CD8-positive, alpha-beta memory T cell (primary cell): Measurements from ENCODE around the gene SPOCK1. TPM values are rescaled to one million over a fixed set of nuclear protein-coding genes. Genes with fewer than 3 reads are reported as not detected.

ENCODE experiments used
- CTCF ChIA-PET: fragments of 350-600 bp; sonication (Branson Sonifier 250); formaldehyde crosslinking; loops from one replicate; lab custom pipeline; 2021; ENCODE audit warnings: antibody characterized with exemption; lab: Charles Lee
- POLR2A ChIA-PET: fragments of 350-600 bp; sonication (Branson Sonifier 250); formaldehyde crosslinking; loops from one replicate; lab custom pipeline; 2021; ENCODE audit warnings: antibody characterized with exemption; lab: Charles Lee
- DNase-seq, 5 donors: peaks; one replicate each; pipeline versions ENCODE4 v3.0.0 to v3.0.0-alpha.2; 2020 to 2022; ENCODE audit warnings: mixed read lengths in 1 of 5
- H3K27ac ChIP-seq: one replicate; pipeline ENCODE4 v1.7.0; 2013; ENCODE audit warnings: low read depth, mild to moderate bottlenecking, low read length, moderate library complexity
- H3K27me3 ChIP-seq: 2 replicates; pipeline ENCODE4 v1.7.0; 2013; ENCODE audit warnings: low read length, mild to moderate bottlenecking; ENCODE audit not compliant: insufficient read depth, poor library complexity, severe bottlenecking
- H3K36me3 ChIP-seq: 2 replicates; pipeline ENCODE4 v1.7.0; 2013; ENCODE audit warnings: mild to moderate bottlenecking, low read length, moderate library complexity; ENCODE audit not compliant: insufficient read depth
- H3K4me1 ChIP-seq: 2 replicates; pipeline ENCODE4 v1.7.0; 2013; ENCODE audit warnings: mild to moderate bottlenecking, low read length, moderate library complexity; ENCODE audit not compliant: insufficient read depth
- H3K4me3 ChIP-seq: 2 replicates; pipeline ENCODE4 v1.7.0; 2013; ENCODE audit warnings: mild to moderate bottlenecking, low read length
- H3K9me3 ChIP-seq: 2 replicates; pipeline ENCODE4 v1.7.0; 2013; ENCODE audit warnings: mild to moderate bottlenecking, low read length
- H3K27ac Mint-ChIP-seq, 8 donors: one replicate each; pipeline ENCODE4 v1.8.0; 2020 to 2021; ENCODE audit warnings: mixed read lengths in 8 of 8, mild to moderate bottlenecking in 6 of 8, inconsistent platforms in 3 of 8, moderate library complexity in 3 of 8
- H3K27me3 Mint-ChIP-seq, 2 donors: one replicate each; pipeline ENCODE4 v1.8.0; 2020 to 2021; ENCODE audit warnings: mixed read lengths in 2 of 2, mild to moderate bottlenecking in 1 of 2, moderate library complexity in 1 of 2
- H3K36me3 Mint-ChIP-seq, 3 donors: one replicate each; pipeline ENCODE4 v1.8.0; 2020 to 2021; ENCODE audit warnings: mixed read lengths in 3 of 3, inconsistent platforms in 1 of 3, mild to moderate bottlenecking in 1 of 3
- H3K4me1 Mint-ChIP-seq, 3 donors: one replicate each; pipeline ENCODE4 v1.8.0; 2020 to 2021; ENCODE audit warnings: mixed read lengths in 3 of 3, inconsistent platforms in 1 of 3, mild to moderate bottlenecking in 1 of 3
- H3K4me3 Mint-ChIP-seq, 7 donors: one replicate each; pipeline ENCODE4 v1.8.0; 2020 to 2021; ENCODE audit warnings: mixed read lengths in 7 of 7, mild to moderate bottlenecking in 6 of 7, moderate library complexity in 4 of 7, inconsistent platforms in 2 of 7
- H3K9me3 Mint-ChIP-seq, 5 donors: one replicate each; pipeline ENCODE4 v1.8.0; 2020 to 2022; ENCODE audit warnings: mixed read lengths in 5 of 5, mild to moderate bottlenecking in 3 of 5, moderate library complexity in 2 of 5, inconsistent platforms in 1 of 5
- polyA plus RNA-seq: library from polyadenylated mRNA; unstranded; fragments of 300-500 nt; fragmentation: Illumina TruSeq; gene quantifications from one replicate; pipeline ENCODE4 v1.2.3, GENCODE V29; 2021
- total RNA-seq, 2 experiments: library from RNA; stranded (reverse); gene quantifications; one replicate each; pipeline ENCODE4 v1.2.3, GENCODE V29; 2021

The SPOCK1 gene
- total and polyA plus RNA-seq, 3 experiments from 2014 or later, result not detected

DNA sequence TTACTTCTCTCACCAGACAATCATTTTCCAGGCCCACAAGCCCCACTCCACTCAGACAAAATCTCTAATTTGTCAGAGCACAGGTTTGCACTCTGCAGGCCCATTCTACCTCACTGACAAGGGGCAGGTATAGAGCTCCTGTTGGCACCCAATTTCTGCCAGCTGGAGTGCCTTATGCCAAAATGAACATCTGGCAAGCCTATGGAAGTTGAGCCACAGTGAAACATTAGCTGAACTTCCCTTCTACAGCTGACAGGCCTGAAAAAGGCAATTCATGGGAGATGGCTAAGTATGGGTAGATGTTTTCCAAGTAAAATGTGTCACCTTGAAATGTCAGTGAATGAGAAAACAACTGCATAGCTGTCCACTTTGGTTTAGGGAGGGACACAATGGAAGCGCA lies 87.0 kb downstream of the SPOCK1 start:
- no peaks in the 10 kb centered on the region for H3K36me3 ChIP-seq
- H3K9me3 ChIP-seq, result no peaks in the 10 kb centered on the region
- CTCF ChIA-PET, result no interaction called here
- no peak for DNase-seq
- no peaks in the 10 kb centered on the region for H3K4me1 ChIP-seq
- H3K27ac ChIP-seq, result no peak overlapping the region
- Mint-ChIP-seq H3K27me3 (peaks cover 0 to 4% of the 10 kb centered on the region in 2 donors), H3K4me1 (no peaks in the 10 kb centered on the region), H3K9me3 (peaks cover 0 to 13% (median 4%) of the 10 kb centered on the region in 5 donors), H3K36me3 (no peaks in the 10 kb centered on the region), H3K4me3 (no peak overlapping the region), H3K27ac (no peak overlapping the region)
- POLR2A ChIA-PET, result no interaction called here
- H3K4me3 ChIP-seq, result no peak overlapping the region
- no peaks in the 10 kb centered on the region for H3K27me3 ChIP-seq

DNA sequence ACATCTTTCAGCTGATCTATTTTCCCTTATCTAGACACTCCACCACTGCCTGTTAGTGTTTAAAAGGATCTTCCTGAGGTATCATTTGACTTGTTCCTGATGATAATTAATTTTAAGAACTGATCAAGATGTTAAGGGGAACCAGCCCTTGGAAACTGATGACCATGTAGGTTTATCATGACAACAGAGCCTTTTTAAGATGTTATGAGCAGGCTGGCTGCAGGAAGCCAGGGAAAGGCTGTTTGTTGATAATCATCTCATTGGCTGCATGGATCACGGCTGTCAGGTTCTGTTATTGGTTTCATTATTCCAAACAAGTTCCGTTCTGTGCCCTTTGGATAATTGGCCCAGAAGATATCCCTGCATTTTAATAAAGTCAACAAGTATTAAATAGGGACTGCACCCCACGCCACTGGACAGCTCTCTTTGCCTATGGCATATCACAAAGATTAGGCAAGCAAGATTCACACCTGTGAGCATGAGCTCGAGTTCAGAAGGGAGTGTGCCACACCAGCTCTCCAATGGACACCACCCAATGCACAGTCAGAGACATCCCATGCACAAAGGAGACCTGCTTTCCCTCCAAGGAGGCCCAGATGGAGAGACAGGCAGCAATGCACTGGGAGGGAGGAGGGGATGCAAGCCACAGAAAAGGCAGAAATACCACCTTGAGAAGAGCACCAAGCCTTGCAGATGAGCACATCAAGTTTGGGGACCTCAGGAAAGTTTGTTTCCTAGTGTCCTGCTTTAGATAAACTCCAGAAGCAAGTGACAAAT lies 88.7 kb downstream of the SPOCK1 start:
- peaks cover under 1 to 4% of the 10 kb centered on the region in 2 donors for H3K27me3 Mint-ChIP-seq
- DNase-seq, result no peak
- no peaks in the 10 kb centered on the region for H3K36me3 ChIP-seq
- H3K4me1 Mint-ChIP-seq, result no peaks in the 10 kb centered on the region
- CTCF ChIA-PET, result no interaction called here
- H3K27ac ChIP-seq, result no peak overlapping the region
- no peaks in the 10 kb centered on the region for H3K4me1 ChIP-seq
- H3K4me3 ChIP-seq, result no peak overlapping the region
- H3K27me3 ChIP-seq, result no peaks in the 10 kb centered on the region
- no peaks in the 10 kb centered on the region for H3K36me3 Mint-ChIP-seq
- no peaks in the 10 kb centered on the region for H3K9me3 ChIP-seq
- no peak overlapping the region for H3K27ac Mint-ChIP-seq
- H3K4me3 Mint-ChIP-seq, result peak overlapping the region in 1 of 7 donors; percentile 20
- peaks cover 0 to 2% (median 0%) of the 10 kb centered on the region in 5 donors for H3K9me3 Mint-ChIP-seq
- POLR2A ChIA-PET, result no interaction called here

DNA sequence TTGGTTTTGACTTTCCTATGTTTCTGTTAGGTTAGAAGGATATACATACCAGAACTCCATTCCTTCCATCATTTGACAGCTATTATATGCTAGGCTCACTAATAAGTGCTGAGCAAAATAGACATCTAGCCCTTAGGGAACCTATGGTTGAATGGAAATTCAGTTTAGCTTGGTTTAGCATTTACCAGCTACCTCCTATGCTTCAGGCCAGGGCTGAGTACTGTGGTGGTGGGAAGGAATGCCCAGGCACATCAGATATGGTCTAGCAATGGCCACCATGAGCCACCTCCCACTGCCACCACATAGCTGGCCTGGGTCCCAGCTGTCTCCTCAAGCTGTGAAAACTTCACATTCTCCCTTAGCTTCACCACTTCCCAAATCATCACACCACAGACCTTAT lies 89.4 kb downstream of the SPOCK1 start:
- ChIA-PET CTCF (no interaction called here), POLR2A (no interaction called here)
- no peak for DNase-seq
- no peaks in the 10 kb centered on the region for H3K36me3 Mint-ChIP-seq
- no peaks in the 10 kb centered on the region for H3K9me3 Mint-ChIP-seq
- no peak overlapping the region for H3K4me3 Mint-ChIP-seq
- no peak overlapping the region for H3K27ac Mint-ChIP-seq
- peaks cover 4% of the 10 kb centered on the region in 2 donors for H3K27me3 Mint-ChIP-seq
- Histone ChIP-seq H3K4me3 (no peak overlapping the region), H3K4me1 (no peaks in the 10 kb centered on the region), H3K9me3 (no peaks in the 10 kb centered on the region), H3K27me3 (no peaks in the 10 kb centered on the region), H3K36me3 (no peaks in the 10 kb centered on the region), H3K27ac (no peak overlapping the region)
- H3K4me1 Mint-ChIP-seq, result no peaks in the 10 kb centered on the region

DNA sequence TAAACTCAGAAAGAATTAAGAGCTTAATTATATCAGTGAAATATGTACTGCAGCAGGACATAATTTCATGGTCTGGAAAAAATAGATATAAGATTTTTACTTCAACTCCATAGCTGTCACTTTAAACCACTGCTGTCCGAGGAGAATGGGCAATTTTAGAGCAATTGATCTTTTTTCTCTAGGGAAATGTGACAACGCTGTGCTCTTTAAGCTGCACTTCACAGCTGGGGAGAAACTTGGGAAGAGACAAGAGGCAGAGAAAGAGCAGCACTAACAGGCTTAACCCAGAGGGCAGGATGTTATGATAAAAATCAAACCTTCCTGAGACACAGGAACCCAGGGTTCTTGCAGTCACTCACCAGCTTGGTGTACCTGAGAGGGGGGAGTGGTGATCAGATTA lies 92.0 kb downstream of the SPOCK1 start:
- no peak for DNase-seq
- Histone ChIP-seq H3K27me3 (no peaks in the 10 kb centered on the region), H3K36me3 (no peaks in the 10 kb centered on the region), H3K4me1 (no peaks in the 10 kb centered on the region), H3K9me3 (no peaks in the 10 kb centered on the region), H3K4me3 (no peak overlapping the region), H3K27ac (no peak overlapping the region)
- H3K27ac Mint-ChIP-seq, result no peak overlapping the region
- ChIA-PET POLR2A (no interaction called here), CTCF (no interaction called here)
- peaks cover 4 to 13% of the 10 kb centered on the region in 2 donors for H3K27me3 Mint-ChIP-seq
- no peaks in the 10 kb centered on the region for H3K36me3 Mint-ChIP-seq
- H3K9me3 Mint-ChIP-seq, result peaks cover 0 to 6% (median 0%) of the 10 kb centered on the region in 5 donors
- no peaks in the 10 kb centered on the region for H3K4me1 Mint-ChIP-seq
- H3K4me3 Mint-ChIP-seq, result no peak overlapping the region

DNA sequence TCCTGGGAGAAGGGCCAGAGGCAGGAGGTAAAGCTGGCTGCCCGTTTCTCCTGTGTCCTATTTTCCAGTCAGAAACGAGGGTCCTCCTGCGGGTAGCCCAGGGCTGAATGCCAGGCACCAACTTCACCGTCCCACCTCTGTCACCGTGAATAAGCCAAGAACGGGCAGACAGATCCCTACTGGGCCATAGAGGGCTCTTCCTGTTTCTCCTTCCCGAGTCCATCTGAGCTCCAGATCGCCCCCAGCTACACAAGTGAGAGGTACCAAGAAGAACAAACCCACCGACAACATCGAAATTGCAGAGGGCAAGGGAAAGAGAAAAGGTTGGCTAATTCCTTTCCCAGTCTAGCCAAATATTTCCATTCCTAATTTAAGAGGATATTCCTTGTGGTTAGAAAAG lies 93.7 kb downstream of the SPOCK1 start:
- H3K4me3 Mint-ChIP-seq, result no peak overlapping the region
- no peaks in the 10 kb centered on the region for H3K36me3 ChIP-seq
- H3K27me3 ChIP-seq, result no peaks in the 10 kb centered on the region
- POLR2A ChIA-PET, result no interaction called here
- peaks cover 0 to 6% (median 0%) of the 10 kb centered on the region in 5 donors for H3K9me3 Mint-ChIP-seq
- no peak for DNase-seq
- H3K4me1 Mint-ChIP-seq, result no peaks in the 10 kb centered on the region
- peaks cover 6 to 13% of the 10 kb centered on the region in 2 donors for H3K27me3 Mint-ChIP-seq
- CTCF ChIA-PET, result no interaction called here
- H3K27ac ChIP-seq, result no peak overlapping the region
- no peaks in the 10 kb centered on the region for H3K36me3 Mint-ChIP-seq
- H3K27ac Mint-ChIP-seq, result peak overlapping the region in 1 of 8 donors; percentile 65
- no peaks in the 10 kb centered on the region for H3K4me1 ChIP-seq
- no peaks in the 10 kb centered on the region for H3K9me3 ChIP-seq
- H3K4me3 ChIP-seq, result no peak overlapping the region

DNA sequence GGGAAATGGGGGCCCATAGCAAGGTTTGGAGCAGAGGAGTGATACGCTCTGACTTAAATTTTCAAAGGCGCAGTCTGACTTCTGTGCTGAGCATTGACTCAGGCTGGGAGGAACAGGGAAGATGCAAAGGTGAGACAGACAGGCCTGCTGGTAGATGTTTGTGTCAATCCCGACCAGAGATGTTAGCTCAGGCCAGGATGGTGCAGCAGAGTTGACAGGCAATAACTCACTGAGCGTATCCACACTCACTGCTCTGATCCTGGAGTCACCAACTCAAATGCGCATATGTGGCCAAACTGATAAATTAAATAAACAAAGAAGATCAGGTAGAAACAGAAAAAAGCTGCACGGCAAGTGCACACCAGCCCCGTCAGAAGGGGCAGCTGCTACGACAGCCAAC lies 95.3 kb downstream of the SPOCK1 start:
- ChIA-PET CTCF (no interaction called here), POLR2A (no interaction called here)
- H3K27me3 ChIP-seq, result no peaks in the 10 kb centered on the region
- no peak overlapping the region for H3K27ac ChIP-seq
- H3K27me3 Mint-ChIP-seq, result peaks cover 6 to 9% of the 10 kb centered on the region in 2 donors
- no peaks in the 10 kb centered on the region for H3K4me1 Mint-ChIP-seq
- H3K27ac Mint-ChIP-seq, result no peak overlapping the region
- no peaks in the 10 kb centered on the region for H3K4me1 ChIP-seq
- H3K9me3 Mint-ChIP-seq, result peaks cover 0 to 6% (median 0%) of the 10 kb centered on the region in 5 donors
- no peak overlapping the region for H3K4me3 Mint-ChIP-seq
- H3K9me3 ChIP-seq, result no peaks in the 10 kb centered on the region
- DNase-seq, result no peak
- no peak overlapping the region for H3K4me3 ChIP-seq
- no peaks in the 10 kb centered on the region for H3K36me3 Mint-ChIP-seq
- no peaks in the 10 kb centered on the region for H3K36me3 ChIP-seq

DNA sequence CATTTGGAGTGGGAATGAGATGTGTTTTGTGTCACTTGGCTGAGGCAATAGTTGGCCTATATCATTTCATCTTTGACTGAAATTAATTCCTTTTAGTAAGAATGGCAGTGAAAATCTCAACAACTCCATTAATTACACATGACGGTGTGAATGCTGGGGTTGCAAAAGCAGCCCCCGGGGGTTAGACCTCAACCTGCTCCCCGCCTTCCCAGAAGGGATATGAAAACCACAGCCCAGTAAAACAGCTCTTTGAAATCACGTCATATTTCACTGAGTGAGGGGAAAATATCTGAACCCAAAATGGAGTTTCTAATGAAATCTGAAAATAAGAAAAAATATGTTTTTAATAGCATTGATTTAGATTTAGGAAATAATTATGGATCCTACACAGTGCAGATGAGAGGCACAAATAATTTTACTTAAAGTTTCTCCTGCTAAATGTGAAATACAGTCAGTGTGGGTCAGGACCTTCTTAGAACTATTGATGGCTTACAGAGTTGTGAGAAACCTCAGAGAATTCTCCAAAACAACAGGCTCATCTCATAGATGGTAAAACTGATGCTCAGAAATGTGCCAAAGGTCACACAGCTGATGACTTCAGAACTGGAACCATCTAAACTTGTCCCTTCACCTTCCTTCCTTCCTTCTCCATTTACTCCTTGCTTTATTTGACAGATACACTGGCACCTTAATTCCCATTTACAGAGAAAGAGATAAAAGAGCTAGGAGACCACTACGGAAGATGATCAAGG lies 96.5 kb downstream of the SPOCK1 start:
- no peak for DNase-seq
- no peak overlapping the region for H3K4me3 Mint-ChIP-seq

DNA sequence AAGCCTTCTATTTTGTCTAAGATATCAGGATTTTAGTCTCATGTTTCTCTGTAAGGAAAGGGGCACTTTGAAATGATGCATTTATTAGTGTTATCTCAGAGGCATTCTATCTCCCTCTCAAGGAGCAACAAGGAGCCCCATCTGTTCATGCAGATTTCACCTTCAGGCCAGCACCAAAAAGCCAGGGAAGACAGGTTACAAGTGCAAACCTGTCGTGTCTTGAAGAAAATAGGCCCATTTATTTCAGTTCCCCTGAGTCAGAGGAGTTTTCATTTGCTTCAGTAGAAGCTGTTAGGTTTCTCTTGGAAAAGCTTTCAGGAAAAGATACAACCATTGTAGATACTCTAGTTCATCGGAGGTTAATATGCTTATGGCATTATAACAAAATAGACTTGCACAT lies 97.2 kb downstream of the SPOCK1 start:
- Histone ChIP-seq H3K27ac (no peak overlapping the region), H3K27me3 (no peaks in the 10 kb centered on the region), H3K4me3 (no peak overlapping the region), H3K4me1 (no peaks in the 10 kb centered on the region), H3K36me3 (no peaks in the 10 kb centered on the region), H3K9me3 (no peaks in the 10 kb centered on the region)
- Mint-ChIP-seq H3K27ac (no peak overlapping the region), H3K27me3 (peaks cover 6 to 9% of the 10 kb centered on the region in 2 donors), H3K4me3 (no peak overlapping the region), H3K9me3 (peaks cover 0 to 6% (median 0%) of the 10 kb centered on the region in 5 donors), H3K36me3 (no peaks in the 10 kb centered on the region), H3K4me1 (no peaks in the 10 kb centered on the region)
- ChIA-PET CTCF (no interaction called here), POLR2A (no interaction called here)
- DNase-seq, result no peak

More for the DNA sequence above, 96.5 kb downstream of the SPOCK1 start:
- no peaks in the 10 kb centered on the region for H3K27me3 ChIP-seq
- H3K36me3 ChIP-seq, result no peaks in the 10 kb centered on the region
- no peaks in the 10 kb centered on the region for H3K4me1 ChIP-seq
- no peaks in the 10 kb centered on the region for H3K4me1 Mint-ChIP-seq
- H3K9me3 ChIP-seq, result no peaks in the 10 kb centered on the region
- H3K4me3 ChIP-seq, result no peak overlapping the region
- no peaks in the 10 kb centered on the region for H3K36me3 Mint-ChIP-seq
- H3K9me3 Mint-ChIP-seq, result peaks cover 0 to 6% (median 0%) of the 10 kb centered on the region in 5 donors
- no peak overlapping the region for H3K27ac ChIP-seq
- peaks cover 6 to 9% of the 10 kb centered on the region in 2 donors for H3K27me3 Mint-ChIP-seq
- H3K27ac Mint-ChIP-seq, result no peak overlapping the region
- CTCF ChIA-PET, result no interaction called here
- POLR2A ChIA-PET, result no interaction called here
